Heart left ventricle (tissue), 13 donors: ENCODE data around the gene VPS33A.

ENCODE experiments used
- CTCF ChIP-seq, 12 donors: fragments of 200-600 bp; sonication (generic) in 4 of 12; IDR thresholded peaks; one replicate each; pipeline versions ENCODE4 v1.5.0 to v1.8.0; 2018 to 2022; ENCODE audit warnings: antibody characterized with exemption in 12 of 12, mild to moderate bottlenecking in 5 of 12
- POLR2A ChIP-seq, 2 donors: fragments of 450-650 bp; IDR thresholded peaks; one replicate each; pipeline ENCODE4 v1.6.1; 2017; ENCODE audit warnings: antibody characterized with exemption in 2 of 2, mild to moderate bottlenecking in 2 of 2, moderate library complexity in 2 of 2
- donor health status: ischemic (EF 13 %, LVEDD 7.1; RV severe dilation, severe dysfunction).
- donor health status: DM: no; HTN: yes; CAD: no.
- donor health status: DM: no; HTN: no; CAD: no.
- donor health status: ischemic (EF 25% LVEDD 6.9; RV normal size, moderate dysfunction).
- donor health status: ischemic (EF 25% LVEDD 5.7; RV mildly dilated, moderate dysfunction).
- donor health status: ischemic (EF 35%, LVEDD 5.7; RV mildly dilated, moderate dysfunction).
- donor health status: nonischemic (EF 11% LVEDD 7.7; RV severe dilation, severe dysfunction).
- donor health status: DM: yes; HTN: yes; CAD: no.
- donor health status: PGD.
- donor health status: ischemic (EF 29% LVEDD 5.4; RV normal size, mild dysfunction).
- donor health status: nonischemic (EF 23%, LVEDD 6.1; RV moderate dilation, normal function).

GRCh38 chr12:122187466-122187865 lies 78.8 kb downstream of the VPS33A start:
- no peak for TF ChIP-seq CTCF (IDR thresholded peaks at IDR 0.05)
- TF ChIP-seq POLR2A (IDR thresholded peaks at IDR 0.05) = no peak
